Smooth muscle cell (in vitro differentiated cells): ENCODE results near the gene CENPH. TPM values are rescaled to one million over a fixed set of nuclear protein-coding genes. Genes with fewer than 3 reads are reported as not detected.

Source experiments
- DNase-seq: peaks from one replicate; lab custom pipeline; 2025; ENCODE audit not compliant: unreplicated experiment; lab: John Stamatoyannopoulos, UW
- H2AFZ ChIP-seq: fragments of 200-600 bp; sonication (generic); 2 replicates; pipeline ENCODE4 v1.6.0; 2016; ENCODE audit warnings: antibody characterized with exemption, low read depth, mild to moderate bottlenecking
- H3F3A ChIP-seq: fragments of 200-600 bp; sonication (generic); 2 replicates; pipeline ENCODE4 v1.6.0; 2017; ENCODE audit warnings: antibody characterized with exemption, low read depth
- H3K27ac ChIP-seq: fragments of 200-600 bp; sonication (generic); 2 replicates; pipeline ENCODE4 v1.5.1; 2016; ENCODE audit warnings: low read depth, mild to moderate bottlenecking
- H3K27me3 ChIP-seq: fragments of 200-600 bp; sonication (generic); 2 replicates; pipeline ENCODE4 v1.6.1; 2016; ENCODE audit warnings: low read depth, mild to moderate bottlenecking
- H3K36me3 ChIP-seq: fragments of 200-600 bp; sonication (generic); 2 replicates; pipeline ENCODE4 v1.5.1; 2016; ENCODE audit warnings: low read depth
- H3K4me1 ChIP-seq: fragments of 200-600 bp; sonication (generic); 2 replicates; pipeline ENCODE4 v1.5.1; 2016; ENCODE audit warnings: low read depth
- H3K4me2 ChIP-seq: fragments of 200-600 bp; sonication (generic); 2 replicates; pipeline ENCODE4 v1.6.0; 2016; ENCODE audit warnings: mild to moderate bottlenecking
- H3K4me3 ChIP-seq: fragments of 200-600 bp; sonication (generic); 2 replicates; pipeline ENCODE4 v1.5.1; 2016; ENCODE audit warnings: mild to moderate bottlenecking
- H3K79me2 ChIP-seq: fragments of 200-600 bp; sonication (generic); 2 replicates; pipeline ENCODE4 v1.6.0; 2016; ENCODE audit warnings: low read depth, mild to moderate bottlenecking
- H3K9ac ChIP-seq: fragments of 200-600 bp; sonication (generic); 2 replicates; pipeline ENCODE4 v1.6.0; 2016; ENCODE audit warnings: low read depth
- H3K9me3 ChIP-seq: fragments of 200-600 bp; sonication (generic); replicated peaks from 2 replicates; pipeline ENCODE4 v1.5.1; 2016; ENCODE audit warnings: low read depth
- H4K20me1 ChIP-seq: fragments of 200-600 bp; sonication (generic); 2 replicates; pipeline ENCODE4 v1.6.0; 2016; ENCODE audit warnings: low read depth
- WGBS: methylation state at CpG from one replicate; pipeline ENCODE4 v1.1.7; 2016; ENCODE audit warnings: low lambda C conversion rate; 5-methylcytosine and 5-hydroxymethylcytosine counted together
- polyA plus RNA-seq: library from polyadenylated mRNA; unstranded; fragments of >200 nt; fragmentation: Nextera tagmentation; extraction: Ambion mirVana; gene quantifications from 2 replicates; pipeline ENCODE4 v1.2.1, GENCODE V29; 2016
- total RNA-seq: library from RNA; depleted of rRNA; stranded (reverse); fragments of >200 nt; gene quantifications from 2 replicates; pipeline ENCODE4 v1.2.3, GENCODE V29; 2014
- TF ChIP-seq, protein P1 (sequence below): fragments of 200-600 bp; sonication (generic); IDR thresholded peaks from 2 replicates; pipeline ENCODE4 v1.5.1; 2017; ENCODE audit warnings: borderline replicate concordance, mild to moderate bottlenecking, antibody characterized with exemption; ENCODE audit not compliant: insufficient read depth, poor library complexity, severe bottlenecking

Gene CENPH
- total and polyA plus RNA-seq, 2 experiments from 2014 or later, result 10.5 to 15.5 TPM

DNA sequence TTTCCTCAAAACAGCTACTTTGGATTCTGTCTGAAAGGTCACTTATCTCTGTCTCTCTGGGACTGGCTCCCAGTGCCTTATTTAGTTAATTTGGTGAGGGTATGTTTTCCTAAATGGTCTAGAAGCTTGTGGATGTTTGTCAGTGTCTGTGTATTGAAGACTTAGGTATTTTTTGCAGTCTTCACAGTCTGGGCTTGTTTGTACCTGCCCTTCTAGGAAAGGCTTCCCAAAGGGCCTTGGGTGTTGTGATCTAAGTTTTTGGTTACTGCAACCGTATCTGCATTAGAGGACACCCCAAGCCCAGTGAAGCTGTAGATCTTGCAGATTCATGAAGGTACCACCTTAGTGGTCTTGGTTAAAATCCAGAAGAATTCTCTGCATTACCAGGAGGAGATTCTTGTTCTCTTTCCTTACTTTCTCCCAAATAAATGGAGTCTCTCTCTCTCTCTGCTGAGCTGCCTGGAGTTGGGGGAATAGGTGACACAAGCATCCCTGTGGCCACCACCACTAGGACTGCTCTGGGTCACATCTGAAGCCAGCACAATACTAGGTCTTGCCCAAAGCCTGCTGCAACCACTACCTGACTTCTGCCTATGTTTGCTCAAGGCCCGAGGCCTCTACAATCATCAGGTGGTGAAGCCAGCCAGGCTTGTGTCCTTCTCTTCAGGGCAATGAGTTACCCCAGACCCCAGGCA lies 40.3 kb upstream of the CENPH start:
- no peaks in the 10 kb centered on the region for H3K27me3 ChIP-seq
- H4K20me1 ChIP-seq, result no peaks in the 10 kb centered on the region
- H3K9ac ChIP-seq, result no peak overlapping the region
- WGBS, result 87% methylated on average over 2 of the region's 2 CpGs
- H2AFZ ChIP-seq, result no peak overlapping the region
- H3K4me3 ChIP-seq, result no peak overlapping the region
- no peaks in the 10 kb centered on the region for H3K9me3 ChIP-seq
- H3K4me2 ChIP-seq, result no peak overlapping the region
- no peaks in the 10 kb centered on the region for H3K36me3 ChIP-seq
- no peak for DNase-seq
- no peaks in the 10 kb centered on the region for H3F3A ChIP-seq
- H3K27ac ChIP-seq, result no peak overlapping the region
- TF ChIP-seq, protein P1, sequence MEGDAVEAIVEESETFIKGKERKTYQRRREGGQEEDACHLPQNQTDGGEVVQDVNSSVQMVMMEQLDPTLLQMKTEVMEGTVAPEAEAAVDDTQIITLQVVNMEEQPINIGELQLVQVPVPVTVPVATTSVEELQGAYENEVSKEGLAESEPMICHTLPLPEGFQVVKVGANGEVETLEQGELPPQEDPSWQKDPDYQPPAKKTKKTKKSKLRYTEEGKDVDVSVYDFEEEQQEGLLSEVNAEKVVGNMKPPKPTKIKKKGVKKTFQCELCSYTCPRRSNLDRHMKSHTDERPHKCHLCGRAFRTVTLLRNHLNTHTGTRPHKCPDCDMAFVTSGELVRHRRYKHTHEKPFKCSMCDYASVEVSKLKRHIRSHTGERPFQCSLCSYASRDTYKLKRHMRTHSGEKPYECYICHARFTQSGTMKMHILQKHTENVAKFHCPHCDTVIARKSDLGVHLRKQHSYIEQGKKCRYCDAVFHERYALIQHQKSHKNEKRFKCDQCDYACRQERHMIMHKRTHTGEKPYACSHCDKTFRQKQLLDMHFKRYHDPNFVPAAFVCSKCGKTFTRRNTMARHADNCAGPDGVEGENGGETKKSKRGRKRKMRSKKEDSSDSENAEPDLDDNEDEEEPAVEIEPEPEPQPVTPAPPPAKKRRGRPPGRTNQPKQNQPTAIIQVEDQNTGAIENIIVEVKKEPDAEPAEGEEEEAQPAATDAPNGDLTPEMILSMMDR, result no peak
- H3K4me1 ChIP-seq, result no peaks in the 10 kb centered on the region
- no peaks in the 10 kb centered on the region for H3K79me2 ChIP-seq

DNA sequence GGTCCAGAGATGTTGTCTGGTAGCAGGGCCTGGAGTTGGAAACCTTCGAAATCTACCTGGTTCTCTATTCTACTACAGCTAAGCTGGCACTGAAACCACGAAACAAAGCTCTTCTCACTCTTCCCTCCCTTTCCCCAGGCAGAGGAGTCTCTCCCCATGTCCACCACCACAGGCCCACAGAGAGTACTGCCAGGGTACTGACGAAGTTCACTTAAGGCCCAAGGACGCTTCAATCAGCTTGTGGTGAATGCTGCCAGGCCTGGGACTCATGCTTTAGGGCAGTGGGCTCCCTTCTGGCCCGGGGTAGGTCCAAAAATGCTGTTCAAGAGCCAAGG lies 39.7 kb upstream of the CENPH start:
- no peak for DNase-seq
- WGBS, result 96% methylated on average over 5 of the region's 5 CpGs

DNA sequence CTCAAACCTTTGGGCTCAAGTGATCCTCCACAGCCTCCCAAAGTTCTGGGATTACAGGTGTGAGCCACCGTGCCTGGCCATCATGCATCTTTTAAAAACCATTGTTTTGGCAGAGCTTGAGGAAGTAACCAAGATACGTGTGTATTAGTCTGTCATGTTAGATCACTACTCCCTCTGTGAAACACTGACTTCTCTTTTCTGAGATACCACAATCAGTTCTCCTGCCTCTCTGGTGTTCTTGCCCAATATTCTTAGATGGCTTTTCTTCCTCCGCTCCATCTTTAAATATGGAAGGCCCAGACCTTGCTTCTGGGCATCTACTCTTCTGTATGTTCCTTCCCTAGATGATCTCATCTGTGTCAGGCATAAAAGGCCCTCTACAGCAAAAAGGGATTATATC lies 36.7 kb upstream of the CENPH start:
- Histone ChIP-seq H2AFZ (no peak overlapping the region), H3K4me2 (no peak overlapping the region), H3K4me1 (no peaks in the 10 kb centered on the region), H3K36me3 (no peaks in the 10 kb centered on the region), H4K20me1 (no peaks in the 10 kb centered on the region), H3K27me3 (no peaks in the 10 kb centered on the region), H3K27ac (no peak overlapping the region), H3K79me2 (no peaks in the 10 kb centered on the region), H3K9me3 (no peaks in the 10 kb centered on the region), H3K4me3 (no peak overlapping the region), H3K9ac (no peak overlapping the region), H3F3A (no peaks in the 10 kb centered on the region)
- DNase-seq, result no peak
- TF ChIP-seq, protein P1, result no peak
- 98% methylated on average over 3 of the region's 3 CpGs for WGBS

More for the DNA sequence above, 39.7 kb upstream of the CENPH start:
- no peaks in the 10 kb centered on the region for H3K9me3 ChIP-seq
- H4K20me1 ChIP-seq, result no peaks in the 10 kb centered on the region
- H3K4me1 ChIP-seq, result no peaks in the 10 kb centered on the region
- H3K36me3 ChIP-seq, result no peaks in the 10 kb centered on the region
- no peak overlapping the region for H2AFZ ChIP-seq
- H3K4me2 ChIP-seq, result no peak overlapping the region
- no peaks in the 10 kb centered on the region for H3K27me3 ChIP-seq
- TF ChIP-seq, protein P1, result no peak
- H3K4me3 ChIP-seq, result no peak overlapping the region
- H3K27ac ChIP-seq, result no peak overlapping the region
- no peak overlapping the region for H3K9ac ChIP-seq
- no peaks in the 10 kb centered on the region for H3F3A ChIP-seq
- H3K79me2 ChIP-seq, result no peaks in the 10 kb centered on the region

DNA sequence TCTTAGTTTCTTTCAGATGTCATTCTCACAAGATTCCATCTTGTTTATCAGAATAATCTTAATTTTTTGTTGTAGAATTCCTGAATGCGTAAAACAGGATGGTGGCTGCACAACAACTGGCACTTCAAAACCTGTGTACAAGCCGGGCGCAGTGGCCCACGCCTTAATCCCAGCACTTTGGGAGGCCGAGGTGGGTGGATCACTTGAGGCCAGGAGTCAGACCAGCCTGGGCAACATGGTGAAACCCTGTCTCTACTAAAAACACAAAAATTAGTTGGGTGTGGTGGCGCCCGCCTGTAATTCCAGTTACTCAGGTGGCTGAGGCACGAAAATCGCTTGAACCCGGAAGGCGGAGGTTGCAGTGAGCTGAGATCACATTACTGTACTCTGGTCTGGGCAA lies 32.9 kb upstream of the CENPH start:
- TF ChIP-seq, protein P1, result no peak
- no peak overlapping the region for H3K27ac ChIP-seq
- H3K27me3 ChIP-seq, result no peaks in the 10 kb centered on the region
- no peak overlapping the region for H2AFZ ChIP-seq
- no peak overlapping the region for H3K9ac ChIP-seq
- 97% methylated on average over 11 of the region's 11 CpGs for WGBS
- H3K4me2 ChIP-seq, result no peak overlapping the region
- H3K79me2 ChIP-seq, result no peaks in the 10 kb centered on the region
- no peaks in the 10 kb centered on the region for H3K4me1 ChIP-seq
- no peak overlapping the region for H3K4me3 ChIP-seq
- H3K9me3 ChIP-seq, result no peaks in the 10 kb centered on the region
- no peaks in the 10 kb centered on the region for H3K36me3 ChIP-seq
- no peaks in the 10 kb centered on the region for H3F3A ChIP-seq
- no peak for DNase-seq
- no peaks in the 10 kb centered on the region for H4K20me1 ChIP-seq
